Activated CD4-positive, alpha-beta T cell treated with anti-CD3 and anti-CD28 coated beads for 4 hours (primary cell): ENCODE results near the gene USP36.
A peak's percentile ranks its signal among the peaks of the same experiment; 100 is the strongest.
"Not testable (repeated sequence)": the region's sequence is repeated elsewhere in the genome, so short reads cannot be mapped to it uniquely, and the experiment has no call there.

Experiments used
- DNase-seq, 2 donors: peaks; one replicate each; pipeline ENCODE4 v3.0.0-alpha.2; 2020

The USP36 gene

GRCh38 chr17:78870621-78871020, 30.0 kb upstream of the USP36 start:
- DNase-seq: no peak

GRCh38 chr17:78868391-78868790, 27.8 kb upstream of the USP36 start:
- no peak for DNase-seq

- not testable (repeated sequence) for DNase-seq
These were observed 26.4 kb upstream of the USP36 start for GRCh38 chr17:78867046-78867445.

GRCh38 chr17:78865682-78866390, 25.2 kb upstream of the USP36 start:
- DNase-seq: peak; percentile 42 to 65

- DNase-seq: no peak
These were observed 23.5 kb upstream of the USP36 start for GRCh38 chr17:78864117-78864516.

- no peak for DNase-seq
These were observed 21.7 kb upstream of the USP36 start for GRCh38 chr17:78862073-78863023.

- no peak for DNase-seq
These were observed 20.6 kb upstream of the USP36 start for GRCh38 chr17:78861229-78861628.

- no peak for DNase-seq
These were observed 18.4 kb upstream of the USP36 start for GRCh38 chr17:78859051-78859450.

GRCh38 chr17:78857266-78857665, 16.7 kb upstream of the USP36 start:
- DNase-seq: no peak

- no peak for DNase-seq
These were observed 15.0 kb upstream of the USP36 start for GRCh38 chr17:78855561-78856165.

GRCh38 chr17:78854508-78854907, 13.9 kb upstream of the USP36 start:
- DNase-seq: no peak

GRCh38 chr17:78853926-78854394, 13.3 kb upstream of the USP36 start:
- no peak for DNase-seq

GRCh38 chr17:78852709-78853121, 12.1 kb upstream of the USP36 start:
- DNase-seq: no peak

- DNase-seq: no peak
These were observed 8.4 kb upstream of the USP36 start for GRCh38 chr17:78849026-78849425.

- DNase-seq: no peak
These were observed 6.4 kb upstream of the USP36 start for GRCh38 chr17:78847052-78847451.

GRCh38 chr17:78844301-78845005, 3.8 kb upstream of the USP36 start:
- DNase-seq: no peak

- DNase-seq: peak; percentile 54 to 58
These were observed 2.4 kb upstream of the USP36 start for GRCh38 chr17:78842881-78843565.

GRCh38 chr17:78840530-78840779, 159 bp downstream of the USP36 start:
- no peak for DNase-seq

- DNase-seq: peak; percentile 52 to 57
These were observed 668 bp downstream of the USP36 start for GRCh38 chr17:78839762-78840529.

- no peak for DNase-seq
These were observed 1.3 kb downstream of the USP36 start for GRCh38 chr17:78839235-78839761.

GRCh38 chr17:78838574-78839005, 2.0 kb downstream of the USP36 start:
- DNase-seq: no peak
